T-helper 1 cell treated with Interleukin-12 subunit alpha and Interleukin-12 subunit beta and Interleukin-4 antibody, amounts not matched to agents 30 ng/mL and 1 ng/mL, for 36 hours (primary cell): ENCODE results near the gene CGREF1. TPM values are rescaled to one million over a fixed set of nuclear protein-coding genes. Genes with fewer than 3 reads are reported as not detected.

Source experiments
- intact Hi-C: fragments of 100-400 bp; cut with micrococcal nuclease; formaldehyde crosslinking; loops from one replicate; pipeline ENCODE4 v1.15.1; 2024
- total RNA-seq: library from RNA; stranded (reverse); gene quantifications from 2 replicates; pipeline ENCODE4 v1.2.3, GENCODE V29; 2022

Gene CGREF1
- total RNA-seq, 1 donor from 2014 or later: 3.5 TPM

DNA sequence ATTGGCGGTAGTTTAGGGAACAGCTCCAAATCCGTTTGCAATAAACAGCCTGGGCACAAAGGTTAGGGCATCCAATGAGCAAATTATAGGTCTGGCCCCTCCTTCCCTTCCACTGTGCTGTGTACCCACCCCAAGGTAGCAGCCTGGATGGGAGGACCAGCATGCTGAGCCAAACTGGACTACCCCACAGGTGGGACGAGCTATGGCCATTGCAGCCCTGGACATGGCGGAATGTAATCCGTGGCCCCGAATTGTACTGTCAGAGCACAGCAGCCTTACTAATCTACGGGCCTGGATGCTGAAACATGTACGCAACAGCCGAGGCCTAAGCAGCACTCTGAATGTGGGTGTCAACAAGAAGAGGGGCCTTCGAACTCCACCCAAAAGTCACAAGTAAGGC, 60.7 kb downstream of the CGREF1 start:
- intact Hi-C loops: loop anchor here (10.0 kb wide), 1 partner anchor 813 kb away; the partner anchor contains the start of genes HADHA and HADHB

DNA sequence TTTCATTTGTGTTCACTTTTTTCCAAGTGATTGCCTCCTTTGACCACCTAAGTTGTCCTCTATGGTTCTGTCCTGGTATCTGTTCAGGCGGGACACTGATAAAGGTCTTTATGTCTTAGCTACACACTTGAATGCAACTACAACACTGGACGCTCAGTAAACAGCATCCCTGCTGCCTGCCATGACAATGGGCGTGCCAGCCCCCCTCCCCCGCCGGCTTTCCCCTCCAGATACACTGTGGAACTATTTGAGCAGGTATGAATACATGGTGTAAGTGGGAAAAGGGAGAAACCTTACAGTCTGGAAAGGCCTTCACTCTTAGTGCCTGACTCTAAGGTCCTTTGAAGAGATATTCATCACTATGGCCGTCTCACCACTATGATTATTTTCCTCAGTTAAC, 61.7 kb downstream of the CGREF1 start:
- intact Hi-C loops: loop anchor here (10.0 kb wide), 1 partner anchor 812 kb away; the partner anchor contains the start of genes HADHA and HADHB

DNA sequence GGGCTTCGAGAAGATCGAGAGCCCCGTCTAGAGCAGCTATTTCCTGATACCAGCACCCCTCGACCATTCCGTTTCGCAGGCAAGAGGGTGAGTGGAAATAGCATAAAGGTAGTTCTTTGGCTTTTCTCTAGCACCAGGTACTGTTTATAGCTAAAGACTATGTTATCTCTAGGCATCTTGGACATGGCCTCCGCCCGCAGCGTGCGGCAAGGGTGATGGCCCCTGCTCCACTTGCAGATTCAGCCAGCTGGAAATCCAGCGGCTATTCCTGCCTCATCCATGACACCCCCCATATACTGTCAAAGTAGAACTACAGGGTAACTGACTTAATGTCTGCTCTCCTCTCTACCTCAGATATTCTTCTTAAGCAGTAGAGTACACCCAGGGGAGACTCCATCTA, 64.2 kb downstream of the CGREF1 start:
- intact Hi-C loops: loop anchor here (5.0 to 10.0 kb wide), 2 partner anchors 267 to 810 kb away; partner anchors contain the start of genes CENPA, HADHA and HADHB

DNA sequence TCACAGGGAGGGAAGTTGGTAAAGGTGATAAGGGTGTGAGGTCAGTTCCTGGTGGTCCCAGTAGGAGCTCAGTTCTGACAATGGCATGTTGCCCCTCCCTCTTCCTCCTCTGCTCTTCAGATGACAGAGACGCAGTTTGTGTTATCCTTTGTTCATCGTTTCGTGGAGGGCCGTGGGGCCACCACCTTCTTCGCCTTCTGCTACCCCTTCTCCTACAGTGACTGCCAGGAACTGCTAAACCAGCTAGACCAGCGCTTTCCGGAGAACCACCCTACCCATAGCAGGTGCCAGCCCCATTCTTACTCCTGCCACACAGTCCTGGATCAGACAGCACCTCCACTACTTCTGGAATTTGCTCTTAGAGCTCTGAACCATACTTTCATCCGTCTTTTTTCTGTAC, 65.2 kb downstream of the CGREF1 start:
- intact Hi-C loops: loop anchor here (5.0 to 10.0 kb wide), 2 partner anchors 266 to 809 kb away; partner anchors contain the start of genes CENPA, HADHA and HADHB

DNA sequence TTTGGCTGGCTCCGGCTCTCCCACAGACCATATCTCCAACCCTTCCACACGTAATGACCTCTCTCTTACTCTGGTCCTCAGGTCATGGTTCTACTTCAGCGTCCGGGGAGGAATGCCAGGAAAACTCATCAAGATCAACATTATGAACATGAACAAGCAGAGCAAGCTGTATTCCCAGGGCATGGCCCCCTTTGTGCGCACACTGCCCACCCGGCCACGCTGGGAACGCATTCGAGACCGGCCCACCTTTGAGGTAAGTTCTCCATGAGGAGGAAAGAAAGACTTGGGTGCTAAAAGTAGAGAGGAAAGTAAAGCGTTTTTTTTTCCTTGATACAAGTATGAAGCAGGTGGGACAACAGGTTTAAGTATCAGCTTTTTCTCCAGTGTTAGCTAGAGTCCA, 65.6 kb downstream of the CGREF1 start:
- intact Hi-C loops: loop anchor here (5.0 to 10.0 kb wide), 2 partner anchors 266 to 809 kb away; partner anchors contain the start of genes CENPA, HADHA and HADHB

DNA sequence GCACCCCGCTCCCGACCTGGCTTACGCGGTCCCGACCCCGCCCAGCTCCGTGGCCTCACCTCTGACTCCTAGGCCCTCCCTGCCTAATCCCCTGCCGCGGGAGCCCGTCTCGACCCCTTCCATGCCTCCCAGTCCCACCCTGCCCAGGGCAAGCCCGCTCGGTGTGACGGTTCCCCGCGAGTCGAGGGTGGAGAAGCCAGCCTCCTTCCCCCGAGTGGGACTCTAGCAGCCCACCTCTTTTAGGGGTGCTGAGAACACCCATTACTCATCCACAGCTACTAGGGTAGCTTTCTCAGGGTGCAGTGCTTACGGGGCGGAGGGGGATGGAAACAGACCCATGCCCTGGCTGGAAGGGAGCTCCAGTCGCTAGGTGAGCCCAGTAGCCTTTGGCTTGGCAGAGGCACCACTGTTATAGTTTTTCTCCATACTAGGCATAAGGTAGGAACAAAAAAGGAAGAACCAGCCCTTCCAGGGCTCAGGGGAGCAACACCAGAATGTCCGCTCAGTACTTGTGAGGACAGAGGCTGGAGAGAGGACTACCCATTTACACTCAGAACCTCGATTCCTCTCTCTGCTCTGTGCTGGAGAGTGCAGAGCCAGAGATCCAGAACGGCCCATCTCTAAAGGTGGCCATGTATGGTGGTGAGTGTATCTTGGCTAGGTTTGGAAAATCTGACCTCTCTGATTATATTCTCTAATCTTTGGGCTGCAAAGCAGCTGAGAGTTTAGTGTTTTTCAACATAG, 66.9 kb downstream of the CGREF1 start:
- intact Hi-C loops: loop anchor here (1.0 to 10.0 kb wide), 11 partner anchors 29 to 1341 kb away; partner anchors contain the start of genes CAD, CENPA, FOSL2 and GTF3C2

DNA sequence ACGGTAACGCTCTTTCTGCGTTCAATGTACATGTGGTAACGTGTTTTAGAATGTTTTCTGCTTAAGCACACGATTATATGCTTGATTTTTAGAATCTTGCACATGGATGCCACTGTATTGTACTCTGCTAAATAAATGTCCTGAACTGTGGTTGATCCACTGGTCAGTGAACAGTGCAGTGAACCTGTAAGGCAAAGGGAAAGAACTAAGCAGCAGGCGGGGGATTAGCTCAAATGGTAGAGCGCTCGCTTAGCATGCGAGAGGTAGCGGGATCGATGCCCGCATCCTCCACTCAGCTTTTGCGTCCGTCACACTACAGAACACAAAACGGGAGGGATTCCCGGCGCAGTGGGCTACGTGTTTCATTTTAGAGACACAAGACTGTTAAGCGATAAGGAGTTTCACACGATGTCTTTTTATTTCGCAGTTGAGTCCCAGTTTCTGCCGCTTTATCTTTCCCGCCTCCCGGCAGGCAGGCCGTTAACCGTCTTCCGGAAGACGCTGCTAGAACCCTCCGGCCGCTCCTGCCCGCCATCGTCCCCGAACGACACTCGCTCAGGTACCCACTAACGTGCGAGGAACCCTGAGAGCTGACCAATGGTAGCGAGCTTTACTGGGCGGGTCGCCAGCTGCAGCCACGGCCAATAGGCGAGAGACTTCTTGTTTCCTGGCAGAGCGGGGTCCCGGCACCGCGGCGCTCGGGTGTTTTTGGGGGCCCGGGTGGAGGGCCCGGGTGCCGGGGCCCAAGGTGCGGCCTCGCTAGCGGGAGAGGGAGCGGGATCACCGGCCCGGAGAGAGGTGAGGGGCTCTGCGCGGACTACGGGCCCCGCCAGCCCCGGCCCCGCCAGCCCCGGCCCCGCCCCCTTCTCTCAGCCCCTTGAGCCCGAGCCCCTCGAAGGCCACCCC, 67.7 kb downstream of the CGREF1 start, which contains the start of gene AGBL5:
Gene AGBL5 (plus strand): TSS at position 673 of the 906 bp plus-strand sequence. CDS start 1,291 bp downstream, outside the sequence.
- intact Hi-C loops: loop anchor here (1.0 to 10.0 kb wide), 17 partner anchors 19 to 1342 kb away; partner anchors contain the start of genes CAD, CENPA, EIF2B4 and FOSL2

Other genes with a start within 250 kb of the CGREF1 start
- 2.2 and 3.4 TPM in 2 replicates for gene MAPRE3, start 148.5 kb downstream of the CGREF1 start, total RNA-seq
- gene TMEM214, start 86.2 kb downstream of the CGREF1 start, total RNA-seq: 117 and 125 TPM in 2 replicates
- gene AGBL5, start 67.5 kb downstream of the CGREF1 start, total RNA-seq: 11.1 and 14.2 TPM in 2 replicates
- gene OST4, start 47.5 kb downstream of the CGREF1 start, total RNA-seq: 390 and 415 TPM in 2 replicates
- gene EMILIN1, start 40.5 kb downstream of the CGREF1 start, total RNA-seq: 1.4 and 1.7 TPM in 2 replicates
- gene KHK, start 32.4 kb downstream of the CGREF1 start, total RNA-seq: 12.4 and 14.3 TPM in 2 replicates
- 0.24 and 0.54 TPM in 2 replicates for gene ABHD1, start 4.7 kb upstream of the CGREF1 start, total RNA-seq
- 81.2 and 82.7 TPM in 2 replicates for gene PREB, start 15.5 kb upstream of the CGREF1 start, total RNA-seq
- not detected in 2 replicates for gene PRR30, start 20.3 kb upstream of the CGREF1 start, total RNA-seq
- gene TCF23, start 29.9 kb upstream of the CGREF1 start, total RNA-seq: 0.05 TPM in 2 replicates
- 77.9 and 80.9 TPM in 2 replicates for gene ATRAID, start 92.9 kb upstream of the CGREF1 start, total RNA-seq
- gene SLC5A6, start 93.1 kb upstream of the CGREF1 start, total RNA-seq: 46.8 and 54.6 TPM in 2 replicates
- 68.3 and 72.3 TPM in 2 replicates for gene CAD, start 98.2 kb upstream of the CGREF1 start, total RNA-seq
- gene SLC30A3, start 143.9 kb upstream of the CGREF1 start, total RNA-seq: 0.64 and 0.68 TPM in 2 replicates
- gene DNAJC5G, start 156.3 kb upstream of the CGREF1 start, total RNA-seq: not detected in 2 replicates
- gene TRIM54, start 163.3 kb upstream of the CGREF1 start, total RNA-seq: 0.10 TPM in 1 of 2 replicates, not detected in the other
- 1.6 and 2.6 TPM in 2 replicates for gene UCN, start 189.3 kb upstream of the CGREF1 start, total RNA-seq
- 97.0 and 105 TPM in 2 replicates for gene MPV17, start 204.0 kb upstream of the CGREF1 start, total RNA-seq
- 70.0 and 77.4 TPM in 2 replicates for gene GTF3C2, start 237.6 kb upstream of the CGREF1 start, total RNA-seq